OCI-LY1 (cell line): Measurements from ENCODE around the gene FARP1.

ENCODE experiments used
- H2AFZ ChIP-seq: fragments of 200-600 bp; sonication (generic), shearing (Covaris generic); 2 replicates; pipeline ENCODE4 v1.6.0; 2014; ENCODE audit warnings: antibody characterized with exemption, mild to moderate bottlenecking, low read length
- H3F3A ChIP-seq: fragments of 200-600 bp; sonication (generic), shearing (Covaris generic); 2 replicates; pipeline ENCODE4 v1.6.0; 2014; ENCODE audit warnings: mild to moderate bottlenecking, antibody characterized with exemption, low read length, moderate library complexity; ENCODE audit not compliant: insufficient read depth
- H3K27ac ChIP-seq: fragments of 200-600 bp; sonication (generic); 2 replicates; pipeline ENCODE4 v1.5.1; 2014; ENCODE audit warnings: low read length, mixed run types, mild to moderate bottlenecking, low read depth; ENCODE audit not compliant: poor library complexity, severe bottlenecking
- H3K27me3 ChIP-seq: fragments of 200-600 bp; sonication (generic); 2 replicates; pipeline ENCODE4 v1.6.0; 2014; ENCODE audit warnings: antibody characterized with exemption, mild to moderate bottlenecking, low read length, moderate library complexity; ENCODE audit not compliant: insufficient read depth
- H3K36me3 ChIP-seq: fragments of 200-600 bp; sonication (generic); 2 replicates; pipeline ENCODE4 v1.6.1; 2014; ENCODE audit warnings: mild to moderate bottlenecking, antibody characterized with exemption, low read length, moderate library complexity, mixed read lengths; ENCODE audit not compliant: insufficient read depth
- H3K4me1 ChIP-seq: fragments of 200-600 bp; sonication (generic); 2 replicates; pipeline ENCODE4 v1.5.1; 2014; ENCODE audit warnings: mild to moderate bottlenecking, low read length, moderate library complexity; ENCODE audit not compliant: insufficient read depth, severe bottlenecking
- H3K4me2 ChIP-seq: fragments of 200-600 bp; sonication (generic), shearing (Covaris generic); 2 replicates; pipeline ENCODE4 v1.6.1; 2014; ENCODE audit warnings: low read length
- H3K4me3 ChIP-seq: fragments of 200-600 bp; sonication (generic); 2 replicates; pipeline ENCODE4 v1.5.1; 2014; ENCODE audit warnings: low read length, low read depth, mild to moderate bottlenecking, mixed read lengths; ENCODE audit not compliant: poor library complexity, severe bottlenecking
- H3K79me2 ChIP-seq: fragments of 200-600 bp; shearing (Covaris generic); 2 replicates; pipeline ENCODE4 v1.6.1; 2016; ENCODE audit warnings: mixed run types, low read length, mixed read lengths; ENCODE audit not compliant: insufficient read depth
- H3K9ac ChIP-seq: fragments of 200-600 bp; sonication (generic), shearing (Covaris generic); 2 replicates; pipeline ENCODE4 v1.6.1; 2014; ENCODE audit warnings: mild to moderate bottlenecking, low read length, mixed read lengths
- H3K9me2 ChIP-seq: fragments of 200-600 bp; sonication (generic), shearing (Covaris generic); 2 replicates; pipeline ENCODE4 v1.6.1; 2014; ENCODE audit warnings: low read depth, mild to moderate bottlenecking, low read length, mixed read lengths
- H3K9me3 ChIP-seq: fragments of 200-600 bp; shearing (Covaris generic); 2 replicates; pipeline ENCODE4 v1.6.1; 2014; ENCODE audit warnings: low read length, mixed read lengths
- H4K20me1 ChIP-seq: fragments of 200-600 bp; sonication (generic), shearing (Covaris generic); 2 replicates; pipeline ENCODE4 v1.6.0; 2016; ENCODE audit warnings: mild to moderate bottlenecking, low read length; ENCODE audit not compliant: insufficient read depth
- CTCF ChIP-seq: fragments of 200-600 bp; sonication (generic), shearing (Covaris generic); IDR thresholded peaks from 2 replicates; pipeline ENCODE4 v1.5.1; 2017; ENCODE audit warnings: mild to moderate bottlenecking, antibody characterized with exemption, low read length, moderate library complexity, mixed read lengths
- EZH2 ChIP-seq: fragments of 200-600 bp; sonication (generic), shearing (Covaris generic); IDR thresholded peaks from 2 replicates; pipeline ENCODE4 v1.8.0; 2017; ENCODE audit warnings: borderline replicate concordance, mixed run types, mild to moderate bottlenecking, antibody characterized with exemption, low read length, moderate library complexity, mixed read lengths

Gene FARP1

GRCh38 chr13:98444381-98444780 is 301.5 kb downstream of the FARP1 start:
- Histone ChIP-seq H3K9me3 (no peaks in the 10 kb centered on the region), H2AFZ (no peak overlapping the region), H3K4me2 (no peak overlapping the region), H3F3A (no peaks in the 10 kb centered on the region), H3K4me1 (peaks cover 13% of the 10 kb centered on the region), H3K4me3 (no peak overlapping the region), H3K36me3 (peaks cover 3% of the 10 kb centered on the region; the same call in 1 of the 2 replicates), H3K27ac (no peak overlapping the region), H3K9ac (no peak overlapping the region), H3K27me3 (0 out of 2 replicates have a peak, but pooled peaks cover 4% of the 10 kb centered on the region), H3K79me2 (no peaks in the 10 kb centered on the region), H3K9me2 (no peaks in the 10 kb centered on the region), H4K20me1 (no peaks in the 10 kb centered on the region)
- TF ChIP-seq EZH2 (no peak), CTCF (no peak)

- Histone ChIP-seq H2AFZ (no peak overlapping the region), H3K9ac (no peak overlapping the region), H3K79me2 (no peaks in the 10 kb centered on the region), H4K20me1 (no peaks in the 10 kb centered on the region), H3K9me2 (no peaks in the 10 kb centered on the region), H3K27me3 (0 out of 2 replicates have a peak, but pooled peaks cover 4% of the 10 kb centered on the region), H3K4me1 (peaks cover 14% of the 10 kb centered on the region), H3K4me3 (no peak overlapping the region), H3K4me2 (peak overlapping the region; percentile 28; the same call in 1 of the 2 replicates), H3K9me3 (no peaks in the 10 kb centered on the region), H3K27ac (no peak overlapping the region), H3F3A (no peaks in the 10 kb centered on the region), H3K36me3 (peaks cover 3% of the 10 kb centered on the region; the same call in 1 of the 2 replicates)
- no peak for TF ChIP-seq EZH2
- TF ChIP-seq CTCF = peak; percentile 98
Measured at GRCh38 chr13:98445340-98446233, 302.7 kb downstream of the FARP1 start.

- Histone ChIP-seq H3K9me2 (no peaks in the 10 kb centered on the region), H3K4me3 (no peak overlapping the region), H4K20me1 (no peaks in the 10 kb centered on the region), H3K27me3 (0 out of 2 replicates have a peak, but pooled peaks cover 4% of the 10 kb centered on the region), H3F3A (no peaks in the 10 kb centered on the region), H3K79me2 (no peaks in the 10 kb centered on the region), H3K4me2 (no peak overlapping the region), H3K9me3 (no peaks in the 10 kb centered on the region), H3K4me1 (peaks cover 14% of the 10 kb centered on the region), H3K27ac (no peak overlapping the region), H3K9ac (no peak overlapping the region), H3K36me3 (peaks cover 7% of the 10 kb centered on the region; the same call in 1 of the 2 replicates), H2AFZ (no peak overlapping the region)
- TF ChIP-seq EZH2 (no peak), CTCF (no peak)
Measured at GRCh38 chr13:98446234-98446621, 303.3 kb downstream of the FARP1 start.
